Choroid plexus epithelial cell (primary cell): ENCODE results near the gene MYOF.

Experiments used
- DNase-seq: peaks from one replicate; pipeline ENCODE4 v3.0.0-alpha.2; 2010; ENCODE audit warnings: low read depth
- H3K4me3 ChIP-seq: 2 replicates; pipeline ENCODE4 v1.5.1; 2011; ENCODE audit warnings: low read depth, mild to moderate bottlenecking, control low read depth, low read length, moderate library complexity
- CTCF ChIP-seq: conservative IDR thresholded peaks from 2 replicates; pipeline ENCODE4 v1.5.1; 2011; ENCODE audit warnings: low read depth, mild to moderate bottlenecking, control low read depth, inconsistent platforms, low read length, moderate library complexity

Gene MYOF

GRCh38 chr10:93397020-93397419, 85.1 kb downstream of the MYOF start:
- no peak for TF ChIP-seq CTCF
- no peak overlapping the region for H3K4me3 ChIP-seq
- peak; percentile 42 for DNase-seq

- no peak for DNase-seq
- H3K4me3 ChIP-seq = no peak overlapping the region
- TF ChIP-seq CTCF = no peak
Observed at GRCh38 chr10:93393211-93393610, 88.9 kb downstream of the MYOF start.

- DNase-seq = no peak
- TF ChIP-seq CTCF = no peak
- H3K4me3 ChIP-seq = no peak overlapping the region
Observed at GRCh38 chr10:93392121-93392520, 90.0 kb downstream of the MYOF start.

GRCh38 chr10:93390306-93391090, 91.6 kb downstream of the MYOF start:
- no peak overlapping the region for H3K4me3 ChIP-seq
- DNase-seq = no peak
- TF ChIP-seq CTCF = no peak

GRCh38 chr10:93386631-93387369, 95.3 kb downstream of the MYOF start:
- H3K4me3 ChIP-seq = no peak overlapping the region
- TF ChIP-seq CTCF = peak; percentile 18
- DNase-seq = peak; percentile 59

GRCh38 chr10:93385345-93385744, 96.8 kb downstream of the MYOF start:
- H3K4me3 ChIP-seq = no peak overlapping the region
- DNase-seq = no peak
- TF ChIP-seq CTCF = no peak
